Cortex of kidney (tissue), 1 donor: ENCODE measurements around the gene ITPR1.

Experiments used
- DNase-seq: peaks from one replicate; lab custom pipeline; 2025; lab: John Stamatoyannopoulos, UW

Gene ITPR1

GRCh38 chr3:4533489-4534443 is 40.6 kb downstream of the ITPR1 start:
- DNase-seq = no peak

- no peak for DNase-seq
Measured at GRCh38 chr3:4534906-4535305, 41.8 kb downstream of the ITPR1 start.

GRCh38 chr3:4536260-4536659 is 43.1 kb downstream of the ITPR1 start:
- no peak for DNase-seq

GRCh38 chr3:4540267-4540666 is 47.1 kb downstream of the ITPR1 start:
- DNase-seq = no peak

- DNase-seq = no peak
Measured at GRCh38 chr3:4543110-4543509, 50.0 kb downstream of the ITPR1 start.

GRCh38 chr3:4546346-4547178 is 53.4 kb downstream of the ITPR1 start:
- no peak for DNase-seq

GRCh38 chr3:4547799-4548198 is 54.7 kb downstream of the ITPR1 start:
- no peak for DNase-seq

GRCh38 chr3:4548356-4548755 is 55.2 kb downstream of the ITPR1 start:
- DNase-seq = no peak

- DNase-seq = no peak
Measured at GRCh38 chr3:4548780-4549179, 55.6 kb downstream of the ITPR1 start.

- DNase-seq = no peak
Measured at GRCh38 chr3:4549896-4550295, 56.7 kb downstream of the ITPR1 start.

GRCh38 chr3:4551051-4551711 is 58.0 kb downstream of the ITPR1 start:
- no peak for DNase-seq

- DNase-seq = no peak
Measured at GRCh38 chr3:4551794-4552442, 58.8 kb downstream of the ITPR1 start.

- DNase-seq = no peak
Measured at GRCh38 chr3:4552811-4553210, 59.7 kb downstream of the ITPR1 start.

- no peak for DNase-seq
Measured at GRCh38 chr3:4561661-4562060, 68.5 kb downstream of the ITPR1 start.

GRCh38 chr3:4562595-4562994 is 69.4 kb downstream of the ITPR1 start:
- no peak for DNase-seq

- no peak for DNase-seq
Measured at GRCh38 chr3:4564270-4564669, 71.1 kb downstream of the ITPR1 start.

- DNase-seq = no peak
Measured at GRCh38 chr3:4564928-4565586, 71.9 kb downstream of the ITPR1 start.

- no peak for DNase-seq
Measured at GRCh38 chr3:4565809-4566501, 72.8 kb downstream of the ITPR1 start.

GRCh38 chr3:4568841-4569240 is 75.7 kb downstream of the ITPR1 start:
- DNase-seq = no peak

- DNase-seq = no peak
Measured at GRCh38 chr3:4570840-4571621, 77.9 kb downstream of the ITPR1 start.
